ENCODE results near the gene ARMCX2. TPM values are rescaled to one million over a fixed set of nuclear protein-coding genes. Genes with fewer than 3 reads are reported as not detected.

ARMCX2 gene
- total and polyA plus RNA-seq, 12 donors, result 38.3 to 208 (median 75.3) TPM

- H3K4me1 ChIP-seq (replicated peaks in 1 of 2), result no peaks in the 10 kb centered on the region
- peaks cover 16% of the 10 kb centered on the region for H3K27me3 ChIP-seq
- H3K27ac ChIP-seq, result no peak overlapping the region
- H3K4me3 ChIP-seq, result no peak overlapping the region
- no peaks in the 10 kb centered on the region for H3K9me3 ChIP-seq (replicated peaks in 1 of 3)
- no peaks in the 10 kb centered on the region for H3K36me3 ChIP-seq (replicated peaks in 1 of 2)
- intact Hi-C loops (cut with DNase I), result no loop called here
- WGBS, 4 donors, result 37 to 50% (median 48%) methylated on average over 2 of the region's 2 CpGs
- no peak for DNase-seq
- no peak for TF ChIP-seq POLR2A (IDR thresholded peaks at IDR 0.05)
- no peak for TF ChIP-seq CTCF (IDR thresholded peaks at IDR 0.05)
Observed at GRCh38 chrX:101682723-101683122, 23.1 kb upstream of the ARMCX2 start.

DNA sequence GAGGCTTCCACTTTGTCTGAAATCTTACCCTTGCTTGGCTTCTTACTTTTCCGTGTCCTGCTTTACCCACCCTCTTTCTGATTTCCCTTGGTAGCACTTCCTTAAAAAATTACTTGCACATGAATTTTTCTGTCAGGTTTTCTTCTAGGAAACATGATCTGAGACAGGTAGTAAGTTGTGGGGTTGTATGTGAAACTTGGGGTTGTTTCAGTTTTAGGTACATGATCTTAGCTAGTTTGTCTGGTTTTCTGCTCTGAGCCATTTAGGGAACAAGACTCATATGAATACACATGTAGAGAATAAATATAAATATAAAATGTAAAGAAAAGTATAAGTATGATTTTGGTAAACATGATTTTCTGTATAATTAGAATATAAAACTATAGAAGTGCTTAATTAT is 17.4 kb upstream of the ARMCX2 start:
- no peak for DNase-seq
- peaks cover 18% of the 10 kb centered on the region for H3K27me3 ChIP-seq
- no peaks in the 10 kb centered on the region for H3K9me3 ChIP-seq (replicated peaks in 1 of 3)
- no peak for TF ChIP-seq CTCF (IDR thresholded peaks at IDR 0.05)
- no peak for TF ChIP-seq POLR2A (IDR thresholded peaks at IDR 0.05)
- intact Hi-C loops (cut with DNase I), result no loop called here
- H3K27ac ChIP-seq, result no peak overlapping the region
- H3K4me3 ChIP-seq, result no peak overlapping the region
- no peaks in the 10 kb centered on the region for H3K4me1 ChIP-seq (replicated peaks in 1 of 2)
- 45 to 81% (median 57%) methylated on average over 1 of the region's 1 CpG for WGBS, 4 donors
- no peaks in the 10 kb centered on the region for H3K36me3 ChIP-seq (replicated peaks in 1 of 2)

- TF ChIP-seq POLR2A (IDR thresholded peaks at IDR 0.05), result no peak
- TF ChIP-seq CTCF (IDR thresholded peaks at IDR 0.05), result no peak
- 57 to 84% (median 69%) methylated on average over 3 of the region's 3 CpGs for WGBS, 4 donors
- Histone ChIP-seq H3K36me3 (replicated peaks in 1 of 2) (no peaks in the 10 kb centered on the region), H3K27ac (no peak overlapping the region), H3K9me3 (replicated peaks in 1 of 3) (no peaks in the 10 kb centered on the region), H3K4me1 (replicated peaks in 1 of 2) (no peaks in the 10 kb centered on the region), H3K4me3 (no peak overlapping the region), H3K27me3 (peaks cover 18% of the 10 kb centered on the region)
- DNase-seq, result no peak
- intact Hi-C loops (cut with DNase I), result no loop called here
Observed at GRCh38 chrX:101676571-101676970, 16.9 kb upstream of the ARMCX2 start.

DNA sequence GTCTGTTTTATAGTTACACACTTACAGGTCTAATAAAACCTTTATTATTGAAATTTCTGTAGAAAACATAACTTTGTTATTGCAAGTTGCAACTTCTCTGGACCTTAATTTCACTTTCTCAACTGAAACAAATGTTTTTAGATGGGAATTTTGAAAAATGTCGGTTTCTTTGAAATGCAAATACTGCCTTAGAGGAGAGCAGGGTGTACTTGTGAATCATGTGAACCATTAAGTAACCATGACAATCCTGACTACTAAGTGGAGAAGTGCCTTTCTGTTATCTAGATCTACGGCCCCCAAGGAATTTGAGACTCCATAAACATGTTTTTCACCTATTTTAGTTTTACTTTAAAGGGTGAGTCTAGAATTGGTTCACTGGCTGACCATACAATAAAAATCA is 8.5 kb upstream of the ARMCX2 start:
- WGBS, 4 donors, result 36 to 54% (median 39%) methylated on average over 2 of the region's 2 CpGs
- Histone ChIP-seq H3K36me3 (replicated peaks in 1 of 2) (no peaks in the 10 kb centered on the region), H3K4me1 (replicated peaks in 1 of 2) (no peaks in the 10 kb centered on the region), H3K4me3 (no peak overlapping the region), H3K27me3 (peaks cover 13% of the 10 kb centered on the region), H3K27ac (no peak overlapping the region), H3K9me3 (replicated peaks in 1 of 3) (no peaks in the 10 kb centered on the region)
- no peak for DNase-seq
- intact Hi-C loops (cut with DNase I), result no loop called here
- TF ChIP-seq CTCF (IDR thresholded peaks at IDR 0.05) (no peak), POLR2A (IDR thresholded peaks at IDR 0.05) (no peak)
